ENCODE results near the gene GZF1.

Gene GZF1

GRCh38 chr20:23370873-23371272 is 8.9 kb downstream of the GZF1 start:
- DNase-seq: no peak

- DNase-seq: no peak
These were observed 9.5 kb downstream of the GZF1 start for GRCh38 chr20:23371496-23371895.

GRCh38 chr20:23374441-23374840 is 12.5 kb downstream of the GZF1 start:
- no peak for DNase-seq

- no peak for DNase-seq
These were observed 13.8 kb downstream of the GZF1 start for GRCh38 chr20:23375827-23376226.

GRCh38 chr20:23379772-23380171 is 17.8 kb downstream of the GZF1 start:
- no peak for DNase-seq

- DNase-seq: no peak
These were observed 19.9 kb downstream of the GZF1 start for GRCh38 chr20:23381876-23382275.

- DNase-seq: no peak
These were observed 24.5 kb downstream of the GZF1 start for GRCh38 chr20:23386304-23387117.

GRCh38 chr20:23387118-23387443 is 25.1 kb downstream of the GZF1 start:
- no peak for DNase-seq

- no peak for DNase-seq
These were observed 28.3 kb downstream of the GZF1 start for GRCh38 chr20:23390091-23390774.

- DNase-seq: no peak
These were observed 29.8 kb downstream of the GZF1 start for GRCh38 chr20:23391707-23392310.

- no peak for DNase-seq
These were observed 32.2 kb downstream of the GZF1 start for GRCh38 chr20:23393996-23394775.

- no peak for DNase-seq
These were observed 35.1 kb downstream of the GZF1 start for GRCh38 chr20:23396950-23397627.

GRCh38 chr20:23397961-23398360 is 36.0 kb downstream of the GZF1 start:
- no peak for DNase-seq

- DNase-seq: peak; percentile 33
These were observed 37.7 kb downstream of the GZF1 start for GRCh38 chr20:23399568-23400241.

- DNase-seq: no peak
These were observed 39.1 kb downstream of the GZF1 start for GRCh38 chr20:23401051-23401450.

GRCh38 chr20:23403751-23404150 is 41.8 kb downstream of the GZF1 start:
- DNase-seq: no peak

GRCh38 chr20:23404196-23404595 is 42.2 kb downstream of the GZF1 start:
- DNase-seq: no peak

GRCh38 chr20:23406880-23407279 is 44.9 kb downstream of the GZF1 start:
- DNase-seq: no peak

GRCh38 chr20:23407781-23408464 is 45.9 kb downstream of the GZF1 start:
- no peak for DNase-seq

- DNase-seq: no peak
These were observed 47.0 kb downstream of the GZF1 start for GRCh38 chr20:23408957-23409356.

GRCh38 chr20:23409800-23410199 is 47.8 kb downstream of the GZF1 start:
- DNase-seq: no peak

All from DMS79 treated with DMSO at 0.1 percent for 48 hours (cell line).